ENCODE data around the gene CACNG3.

CACNG3 gene

GRCh38 chr16:24214992-24215391, 41.1 kb upstream of the CACNG3 start:
- Histone ChIP-seq H3K4me1 (ENCODE audit: insufficient read depth, low read length, poor library complexity, severe bottlenecking) (no peaks in the 10 kb centered on the region), H3K27me3 (ENCODE audit: insufficient read depth, low read length, poor library complexity, severe bottlenecking) (no peaks in the 10 kb centered on the region), H4K20me1 (ENCODE audit: insufficient read depth, low read length, poor library complexity, severe bottlenecking) (no peaks in the 10 kb centered on the region), H3K4me3 (ENCODE audit: low read length, poor library complexity, severe bottlenecking) (no peak overlapping the region), H3K4me2 (ENCODE audit: low read depth, low read length, poor library complexity, severe bottlenecking) (no peak overlapping the region), H3K79me2 (ENCODE audit: insufficient read depth, low read length) (no peaks in the 10 kb centered on the region), H3K9me2 (replicated peaks; ENCODE audit: low read depth, low read length) (no peaks in the 10 kb centered on the region), H2AFZ (ENCODE audit: low read length) (no peak overlapping the region), H3K36me3 (ENCODE audit: insufficient read depth, low read length) (peaks cover 30% of the 10 kb centered on the region; the same call in 1 of the 2 replicates), H3K9ac (ENCODE audit: low read depth, low read length, poor library complexity, severe bottlenecking) (no peak overlapping the region), H3K9me3 (ENCODE audit: insufficient read depth, low read depth, low read length) (no peaks in the 10 kb centered on the region), H3F3A (ENCODE audit: low read depth) (no peaks in the 10 kb centered on the region)
- TF ChIP-seq CTCF (conservative IDR thresholded peaks at IDR 0.05; ENCODE audit: low read length), result no peak
- no peak for TF ChIP-seq EZH2phosphoT487 (IDR thresholded peaks at IDR 0.05; ENCODE audit: borderline replicate concordance)

GRCh38 chr16:24216961-24217360, 39.2 kb upstream of the CACNG3 start:
- H4K20me1 ChIP-seq (ENCODE audit: insufficient read depth, low read length, poor library complexity, severe bottlenecking), result no peaks in the 10 kb centered on the region
- peaks cover 25% of the 10 kb centered on the region; the same call in 1 of the 2 replicates for H3K36me3 ChIP-seq (ENCODE audit: insufficient read depth, low read length)
- no peak overlapping the region for H3K4me2 ChIP-seq (ENCODE audit: low read depth, low read length, poor library complexity, severe bottlenecking)
- H3K9me3 ChIP-seq (ENCODE audit: insufficient read depth, low read depth, low read length), result no peaks in the 10 kb centered on the region
- H3K4me1 ChIP-seq (ENCODE audit: insufficient read depth, low read length, poor library complexity, severe bottlenecking), result no peaks in the 10 kb centered on the region
- no peaks in the 10 kb centered on the region for H3K27me3 ChIP-seq (ENCODE audit: insufficient read depth, low read length, poor library complexity, severe bottlenecking)
- H3K79me2 ChIP-seq (ENCODE audit: insufficient read depth, low read length), result no peaks in the 10 kb centered on the region
- H3K9me2 ChIP-seq (replicated peaks; ENCODE audit: low read depth, low read length), result no peaks in the 10 kb centered on the region
- H2AFZ ChIP-seq (ENCODE audit: low read length), result no peak overlapping the region
- H3F3A ChIP-seq (ENCODE audit: low read depth), result no peaks in the 10 kb centered on the region
- TF ChIP-seq EZH2phosphoT487 (IDR thresholded peaks at IDR 0.05; ENCODE audit: borderline replicate concordance) (no peak), CTCF (conservative IDR thresholded peaks at IDR 0.05; ENCODE audit: low read length) (no peak)
- no peak overlapping the region for H3K4me3 ChIP-seq (ENCODE audit: low read length, poor library complexity, severe bottlenecking)
- H3K9ac ChIP-seq (ENCODE audit: low read depth, low read length, poor library complexity, severe bottlenecking), result no peak overlapping the region

- H3K9ac ChIP-seq (ENCODE audit: low read depth, low read length, poor library complexity, severe bottlenecking), result no peak overlapping the region
- no peaks in the 10 kb centered on the region for H3K9me3 ChIP-seq (ENCODE audit: insufficient read depth, low read depth, low read length)
- H3K4me2 ChIP-seq (ENCODE audit: low read depth, low read length, poor library complexity, severe bottlenecking), result no peak overlapping the region
- H4K20me1 ChIP-seq (ENCODE audit: insufficient read depth, low read length, poor library complexity, severe bottlenecking), result no peaks in the 10 kb centered on the region
- no peaks in the 10 kb centered on the region for H3K27me3 ChIP-seq (ENCODE audit: insufficient read depth, low read length, poor library complexity, severe bottlenecking)
- no peak for TF ChIP-seq EZH2phosphoT487 (IDR thresholded peaks at IDR 0.05; ENCODE audit: borderline replicate concordance)
- TF ChIP-seq CTCF (conservative IDR thresholded peaks at IDR 0.05; ENCODE audit: low read length), result no peak
- no peaks in the 10 kb centered on the region for H3F3A ChIP-seq (ENCODE audit: low read depth)
- no peaks in the 10 kb centered on the region for H3K79me2 ChIP-seq (ENCODE audit: insufficient read depth, low read length)
- H3K9me2 ChIP-seq (replicated peaks; ENCODE audit: low read depth, low read length), result no peaks in the 10 kb centered on the region
- peaks cover 25% of the 10 kb centered on the region; the same call in 1 of the 2 replicates for H3K36me3 ChIP-seq (ENCODE audit: insufficient read depth, low read length)
- no peaks in the 10 kb centered on the region for H3K4me1 ChIP-seq (ENCODE audit: insufficient read depth, low read length, poor library complexity, severe bottlenecking)
- no peak overlapping the region for H2AFZ ChIP-seq (ENCODE audit: low read length)
- no peak overlapping the region for H3K4me3 ChIP-seq (ENCODE audit: low read length, poor library complexity, severe bottlenecking)
These were observed 38.7 kb upstream of the CACNG3 start for GRCh38 chr16:24217461-24217860.
